CD14-positive monocyte (primary cell): ENCODE measurements around the gene NFE2L3. TPM values are rescaled to one million over a fixed set of nuclear protein-coding genes. Genes with fewer than 3 reads are reported as not detected.
A peak's percentile ranks its signal among the peaks of the same experiment; 100 is the strongest.

Source experiments
- DNase-seq, 3 donors: peaks; one replicate each; pipeline ENCODE4 v3.0.0-alpha.2; 2011 to 2022
- H2AFZ ChIP-seq: 2 replicates; pipeline ENCODE4 v1.6.0; 2012; ENCODE audit warnings: mild to moderate bottlenecking, low read depth, low read length, inconsistent platforms; ENCODE audit not compliant: insufficient read depth, poor library complexity, severe bottlenecking
- H3K27ac ChIP-seq, 2 donors: 1 replicate in 1 of 2; 2 replicates in 1 of 2; pipeline ENCODE4 v1.5.1; 2012 to 2013; ENCODE audit warnings: low read length in 2 of 2, control low read depth in 1 of 2, inconsistent platforms in 1 of 2, low read depth in 1 of 2, mild to moderate bottlenecking in 1 of 2
- H3K27me3 ChIP-seq, 2 donors: one replicate each; pipeline versions ENCODE4 v1.6.0 to v1.6.1; 2011 to 2013; ENCODE audit warnings: low read length in 2 of 2; ENCODE audit not compliant: control insufficient read depth in 2 of 2, insufficient read depth in 2 of 2
- H3K36me3 ChIP-seq, 2 donors: replicated peaks in 1 of 2; 1 replicate in 1 of 2; 2 replicates in 1 of 2; pipeline versions ENCODE4 v1.5.1 to v1.6.1; 2012 to 2013; ENCODE audit warnings: low read length in 2 of 2, control low read depth in 1 of 2, inconsistent platforms in 1 of 2, mild to moderate bottlenecking in 1 of 2; ENCODE audit not compliant: insufficient read depth in 2 of 2, control insufficient read depth in 1 of 2
- H3K4me1 ChIP-seq, 2 donors: 1 replicate in 1 of 2; 2 replicates in 1 of 2; pipeline versions ENCODE4 v1.5.1 to v1.6.1; 2012 to 2013; ENCODE audit warnings: low read length in 2 of 2, control low read depth in 1 of 2, inconsistent platforms in 1 of 2, mild to moderate bottlenecking in 1 of 2, moderate library complexity in 1 of 2; ENCODE audit not compliant: insufficient read depth in 2 of 2, control insufficient read depth in 1 of 2
- H3K4me2 ChIP-seq: replicated peaks from 2 replicates; pipeline ENCODE3; 2012; ENCODE audit warnings: low read length, moderate library complexity, mild to moderate bottlenecking; ENCODE audit not compliant: poor library complexity, severe bottlenecking; ENCODE audit errors: extremely low read depth
- H3K4me3 ChIP-seq, 3 experiments: fragments of 200-600 bp in 1 of 3; sonication (generic) in 1 of 3; replicated peaks in 1 of 3; 1 replicate in 2 of 3; 2 replicates in 1 of 3; pipeline ENCODE4 v1.5.1; 2011 to 2013; ENCODE audit warnings: low read length in 3 of 3, mild to moderate bottlenecking in 3 of 3, control low read depth in 2 of 3, low read depth in 2 of 3, inconsistent platforms in 1 of 3, moderate library complexity in 1 of 3
- H3K79me2 ChIP-seq: 2 replicates; pipeline ENCODE4 v1.6.0; 2012; ENCODE audit warnings: mild to moderate bottlenecking, control low read depth, inconsistent platforms, low read length, moderate library complexity; ENCODE audit not compliant: insufficient read depth
- H3K9ac ChIP-seq: 2 replicates; pipeline ENCODE4 v1.6.0; 2017; ENCODE audit warnings: low read length, mild to moderate bottlenecking; ENCODE audit not compliant: insufficient read depth, poor library complexity, severe bottlenecking
- H3K9me3 ChIP-seq, 2 donors: replicated peaks in 1 of 2; 1 replicate in 1 of 2; 2 replicates in 1 of 2; pipeline versions ENCODE4 v1.5.1 to v1.6.1; 2012 to 2013; ENCODE audit warnings: low read length in 2 of 2, control low read depth in 1 of 2; ENCODE audit not compliant: control insufficient read depth in 1 of 2, insufficient read depth in 1 of 2
- H4K20me1 ChIP-seq: 2 replicates; pipeline ENCODE4 v1.6.0; 2012; ENCODE audit warnings: mild to moderate bottlenecking, low read length, control low read depth, moderate library complexity; ENCODE audit not compliant: insufficient read depth
- H3K27ac Mint-ChIP-seq, 7 donors: one replicate each; pipeline ENCODE4 v1.8.0; 2020; ENCODE audit warnings: mild to moderate bottlenecking in 7 of 7, mixed read lengths in 7 of 7, moderate library complexity in 6 of 7, inconsistent platforms in 2 of 7
- H3K27me3 Mint-ChIP-seq, 3 donors: one replicate each; pipeline ENCODE4 v1.8.0; 2021 to 2022; ENCODE audit warnings: low read depth in 3 of 3, mild to moderate bottlenecking in 3 of 3, mixed read lengths in 3 of 3, moderate library complexity in 3 of 3, inconsistent platforms in 1 of 3
- H3K36me3 Mint-ChIP-seq, 2 donors: one replicate each; pipeline ENCODE4 v1.8.0; 2020; ENCODE audit warnings: mixed read lengths in 2 of 2, inconsistent platforms in 1 of 2, mild to moderate bottlenecking in 1 of 2
- H3K4me1 Mint-ChIP-seq: one replicate; pipeline ENCODE4 v1.8.0; 2020; ENCODE audit warnings: mild to moderate bottlenecking, mixed read lengths
- H3K4me3 Mint-ChIP-seq, 2 donors: one replicate each; pipeline ENCODE4 v1.8.0; 2020; ENCODE audit warnings: mild to moderate bottlenecking in 2 of 2, mixed read lengths in 2 of 2, moderate library complexity in 1 of 2
- H3K9me3 Mint-ChIP-seq, 7 donors: one replicate each; pipeline ENCODE4 v1.8.0; 2020 to 2022; ENCODE audit warnings: mixed read lengths in 7 of 7, mild to moderate bottlenecking in 6 of 7, moderate library complexity in 6 of 7, inconsistent platforms in 2 of 7
- WGBS: methylation state at CpG from one replicate; pipeline ENCODE4 v1.1.5; 2013; ENCODE audit warnings: missing lambda C conversion rate; ENCODE audit not compliant: insufficient coverage; 5-methylcytosine and 5-hydroxymethylcytosine counted together
- intact Hi-C, 2 donors: fragments of 100-400 bp; cut with micrococcal nuclease; formaldehyde crosslinking; loops; one replicate each; pipeline versions ENCODE4 v1.15.0 to v1.15.1; 2023
- polyA minus RNA-seq: library from RNA; depleted of rRNA, polyadenylated mRNA; stranded (reverse); fragments of >200 nt; gene quantifications from 2 replicates; pipeline ENCODE4 v1.2.3, GENCODE V29; 2012
- polyA plus RNA-seq, 3 donors: library from polyadenylated mRNA; depleted of rRNA in 1 of 3; unstranded in 2 of 3; stranded (reverse) in 1 of 3; fragments of 300-500 nt in 2 of 3; fragments of >200 nt in 1 of 3; fragmentation: Illumina TruSeq in 2 of 3; gene quantifications; 1 replicate in 2 of 3; 2 replicates in 1 of 3; pipeline ENCODE4 v1.2.3, GENCODE V29; 2012 to 2021
- total RNA-seq, 12 experiments: library from RNA in 1 of 12; stranded (reverse) in 1 of 12; fragments of 120-200 nt in 1 of 12; gene quantifications; one replicate each; pipeline ENCODE4 v1.2.4 and lab custom pipeline; 2013 to 2026; ENCODE audit warnings: mixed read lengths in 6 of 12, inconsistent platforms in 1 of 12
- TF ChIP-seq, protein P1 (sequence below): fragments of 200-600 bp; IDR thresholded peaks from one replicate; pipeline ENCODE4 v1.8.0; 2022; ENCODE audit warnings: antibody characterized with exemption, mild to moderate bottlenecking

The NFE2L3 gene
- 14.9 TPM for total RNA-seq (2013)
- 10 to 100 TPM in 2 of 3 donors, 1 to 10 TPM in 1; 4.4 to 17.2 (median 10.6) TPM for polyA plus RNA-seq
- polyA minus RNA-seq = 4.7 and 10.9 TPM in 2 replicates
- 8.6 to 34.7 (median 17.8) reads per million in 11 experiments for total RNA-seq (lab: John Stamatoyannopoulos, UW)

GRCh38 chr7:26151953-26152781 lies at the start of gene NFE2L3:
TSS of gene NFE2L3 (plus strand) at chr7:26152198. CDS start at chr7:26152499, 301 bp downstream.
- H3K79me2 ChIP-seq = no peaks in the 10 kb centered on the region
- H3K27ac ChIP-seq = peak within 1 kb of the TSS; percentile 19 to 58
- no peaks in the 10 kb centered on the region for H3K36me3 ChIP-seq
- H4K20me1 ChIP-seq = no peaks in the 10 kb centered on the region
- peak within 1 kb of the TSS; percentile 88 to 96 for H3K4me3 Mint-ChIP-seq
- H3K4me1 Mint-ChIP-seq = peaks cover 49% of the 10 kb centered on the region
- H3K9ac ChIP-seq = peak within 1 kb of the TSS; percentile 60
- H3K9me3 ChIP-seq = no peaks in the 10 kb centered on the region
- peak within 1 kb of the TSS; percentile 90 for H2AFZ ChIP-seq
- peaks cover 4 to 8% of the 10 kb centered on the region in 2 donors for H3K36me3 Mint-ChIP-seq
- H3K4me2 ChIP-seq = peak within 1 kb of the TSS; percentile 91
- H3K9me3 Mint-ChIP-seq = peaks cover 0 to 13% (median 6%) of the 10 kb centered on the region in 7 donors
- peaks cover 40 to 58% of the 10 kb centered on the region in 2 donors for H3K4me1 ChIP-seq
- intact Hi-C loops = loop anchor here (2.0 to 5.0 kb wide), 3 partner anchors 45 to 50 kb away; no protein-coding TSS in a partner anchor
- H3K4me3 ChIP-seq = peak within 1 kb of the TSS; percentile 28 to 75 (median 65)
- H3K27me3 Mint-ChIP-seq = peaks cover 11 to 24% (median 17%) of the 10 kb centered on the region in 3 donors
- WGBS = under 1% methylated on average over 95 of the region's 95 CpGs
- DNase-seq = peak; percentile 83 to 84 (median 84)
- peak within 1 kb of the TSS; percentile 62 to 93 (median 84) for H3K27ac Mint-ChIP-seq
- TF ChIP-seq, protein P1, sequence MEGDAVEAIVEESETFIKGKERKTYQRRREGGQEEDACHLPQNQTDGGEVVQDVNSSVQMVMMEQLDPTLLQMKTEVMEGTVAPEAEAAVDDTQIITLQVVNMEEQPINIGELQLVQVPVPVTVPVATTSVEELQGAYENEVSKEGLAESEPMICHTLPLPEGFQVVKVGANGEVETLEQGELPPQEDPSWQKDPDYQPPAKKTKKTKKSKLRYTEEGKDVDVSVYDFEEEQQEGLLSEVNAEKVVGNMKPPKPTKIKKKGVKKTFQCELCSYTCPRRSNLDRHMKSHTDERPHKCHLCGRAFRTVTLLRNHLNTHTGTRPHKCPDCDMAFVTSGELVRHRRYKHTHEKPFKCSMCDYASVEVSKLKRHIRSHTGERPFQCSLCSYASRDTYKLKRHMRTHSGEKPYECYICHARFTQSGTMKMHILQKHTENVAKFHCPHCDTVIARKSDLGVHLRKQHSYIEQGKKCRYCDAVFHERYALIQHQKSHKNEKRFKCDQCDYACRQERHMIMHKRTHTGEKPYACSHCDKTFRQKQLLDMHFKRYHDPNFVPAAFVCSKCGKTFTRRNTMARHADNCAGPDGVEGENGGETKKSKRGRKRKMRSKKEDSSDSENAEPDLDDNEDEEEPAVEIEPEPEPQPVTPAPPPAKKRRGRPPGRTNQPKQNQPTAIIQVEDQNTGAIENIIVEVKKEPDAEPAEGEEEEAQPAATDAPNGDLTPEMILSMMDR = no peak
- H3K27me3 ChIP-seq = peaks cover 4 to 7% of the 10 kb centered on the region in 2 donors

- H3K27me3 Mint-ChIP-seq = peaks cover 1 to 4% (median 3%) of the 10 kb centered on the region in 3 donors
- H3K36me3 Mint-ChIP-seq = peaks cover 4 to 28% of the 10 kb centered on the region in 2 donors
- DNase-seq = peak; percentile 47 to 89 (median 89)
- no CpG with 5 or more reads among the region's 3 CpGs for WGBS
- Histone ChIP-seq H3K36me3 (no peaks in the 10 kb centered on the region), H3K4me1 (peaks cover 72 to 73% of the 10 kb centered on the region in 2 donors), H3K79me2 (peaks cover 11% of the 10 kb centered on the region), H3K27me3 (no peaks in the 10 kb centered on the region), H3K27ac (peak overlapping the region; percentile 72 to 99), H3K4me2 (peak overlapping the region; percentile 58), H3K9me3 (no peaks in the 10 kb centered on the region), H3K4me3 (peak overlapping the region in 1 of 3 experiments; percentile 47), H2AFZ (no peak overlapping the region), H3K9ac (no peak overlapping the region), H4K20me1 (no peaks in the 10 kb centered on the region)
- H3K9me3 Mint-ChIP-seq = peaks cover 0 to 5% (median 0%) of the 10 kb centered on the region in 7 donors
- TF ChIP-seq, protein P1 = no peak
- peak overlapping the region in 6 of 7 donors; percentile 78 to 98 (median 96) for H3K27ac Mint-ChIP-seq
- intact Hi-C loops = loop anchor here in 1 of 2 donors (5.0 kb wide), 2 partner anchors 49 to 89 kb away; partner anchors contain the start of gene NFE2L3
- peaks cover 50% of the 10 kb centered on the region for H3K4me1 Mint-ChIP-seq
- no peak overlapping the region for H3K4me3 Mint-ChIP-seq
These were observed 48.4 kb upstream of the NFE2L3 start for GRCh38 chr7:26103596-26103995.
